Stimulated activated CD4-positive, alpha-beta T cell treated with anti-CD3 and anti-CD28 coated beads, Interleukin-4, amount 100 ng/mL, for 24 hours (primary cell): ENCODE results near the gene SEC14L1.

Experiments
- DNase-seq: peaks from one replicate; pipeline ENCODE4 v3.0.0-alpha.2; 2020

The SEC14L1 gene

DNA sequence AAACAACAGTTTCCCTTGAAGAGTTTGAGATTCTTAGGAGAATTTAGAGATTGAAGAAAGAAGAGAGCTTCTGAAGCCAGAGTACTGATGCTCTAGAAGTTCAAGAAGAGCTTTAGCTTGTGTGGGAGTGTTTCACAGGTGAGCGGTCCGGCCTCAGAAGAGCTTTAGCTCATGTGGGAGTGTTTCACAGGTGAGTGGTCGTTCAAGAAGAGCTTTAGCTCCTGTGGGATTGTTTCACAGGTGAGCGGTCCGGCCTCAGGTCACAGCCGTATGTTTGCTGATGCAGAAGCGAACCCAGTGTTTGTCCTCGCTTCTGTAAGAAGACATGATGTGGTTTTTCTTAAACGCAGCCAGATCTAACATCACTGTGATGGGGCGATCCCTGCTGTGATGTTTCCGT, 76.4 kb downstream of the SEC14L1 start:
- no peak for DNase-seq

- DNase-seq, result no peak
Measured at GRCh38 chr17:77217566-77217965, 76.8 kb downstream of the SEC14L1 start.

GRCh38 chr17:77218902-77219301, 78.1 kb downstream of the SEC14L1 start:
- DNase-seq, result no peak

DNA sequence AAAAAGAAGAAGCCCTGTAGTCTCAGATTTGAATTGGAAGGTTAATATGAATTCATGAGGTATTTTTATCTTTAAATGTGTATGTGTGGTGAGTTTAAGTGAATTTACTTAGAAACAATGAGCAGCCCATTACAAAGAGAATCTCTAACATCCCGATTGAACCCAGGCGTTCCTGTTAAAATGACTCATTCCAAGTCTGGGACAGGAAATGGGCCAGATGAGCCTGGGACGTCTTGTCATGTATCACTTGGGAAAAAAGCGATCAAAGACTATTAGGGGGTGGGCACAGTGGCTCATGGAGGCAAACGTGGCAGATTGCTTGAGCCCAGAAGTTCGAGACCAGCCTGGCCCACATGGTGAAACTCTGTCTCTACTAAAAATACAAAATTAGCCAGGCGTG, 81.6 kb downstream of the SEC14L1 start:
- no peak for DNase-seq

DNA sequence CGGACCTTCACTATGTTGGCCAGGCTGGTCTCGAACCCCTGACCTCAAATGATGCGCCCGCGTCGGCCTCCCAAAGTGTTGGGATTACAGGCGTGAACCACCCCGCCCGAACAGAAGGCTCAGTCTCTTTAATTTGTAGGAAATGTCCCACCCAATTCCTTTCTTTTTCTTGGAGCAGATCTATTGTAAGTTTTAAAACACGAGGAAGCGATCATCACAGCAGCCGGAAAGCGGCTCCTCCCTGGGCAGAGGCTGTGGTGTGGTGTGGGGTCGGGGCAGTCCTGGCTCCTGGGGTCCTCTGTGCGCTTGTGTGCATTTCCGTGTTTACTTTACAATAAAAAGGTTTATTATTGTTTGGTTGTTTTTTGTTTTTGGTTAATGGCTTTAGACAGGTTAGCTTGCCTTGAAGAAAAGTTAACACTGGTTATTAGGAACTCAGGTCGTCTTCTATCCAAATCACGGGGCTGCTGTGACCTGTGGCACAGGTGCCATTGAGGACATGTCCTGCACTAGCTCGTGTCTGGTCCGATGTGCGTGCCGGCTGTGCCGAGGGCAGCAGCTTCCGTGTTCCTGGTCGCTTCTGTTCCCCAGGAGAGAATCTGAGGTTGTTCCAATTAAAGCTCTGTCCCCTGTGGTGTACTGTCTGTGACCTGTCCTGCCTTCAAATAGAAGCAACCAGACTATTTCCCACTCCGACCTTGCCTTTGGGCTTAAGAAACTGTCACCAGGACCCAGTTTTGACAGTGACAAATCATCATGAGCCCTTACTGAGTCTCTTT, 83.1 kb downstream of the SEC14L1 start:
- DNase-seq, result no peak

DNA sequence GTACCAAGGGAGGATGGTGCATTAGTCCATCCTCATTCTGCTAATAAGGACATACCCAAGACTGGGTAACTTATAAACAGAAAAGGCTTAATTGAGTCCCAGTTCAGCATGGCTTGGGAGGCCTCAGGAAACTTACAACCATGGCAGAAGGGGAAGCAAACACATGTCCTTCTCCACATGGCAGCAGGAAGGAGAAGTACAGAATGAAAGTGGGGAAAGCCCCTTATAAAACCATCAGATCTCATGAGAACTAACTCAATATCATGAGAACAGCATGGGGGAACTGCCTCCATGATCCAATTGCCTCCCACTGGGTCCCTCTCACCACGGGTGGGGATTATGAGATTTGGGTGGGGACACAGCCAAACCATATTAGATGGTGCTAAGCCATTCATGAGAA, 84.5 kb downstream of the SEC14L1 start:
- no peak for DNase-seq

- DNase-seq, result no peak
Measured at GRCh38 chr17:77227461-77228240, 86.9 kb downstream of the SEC14L1 start.

DNA sequence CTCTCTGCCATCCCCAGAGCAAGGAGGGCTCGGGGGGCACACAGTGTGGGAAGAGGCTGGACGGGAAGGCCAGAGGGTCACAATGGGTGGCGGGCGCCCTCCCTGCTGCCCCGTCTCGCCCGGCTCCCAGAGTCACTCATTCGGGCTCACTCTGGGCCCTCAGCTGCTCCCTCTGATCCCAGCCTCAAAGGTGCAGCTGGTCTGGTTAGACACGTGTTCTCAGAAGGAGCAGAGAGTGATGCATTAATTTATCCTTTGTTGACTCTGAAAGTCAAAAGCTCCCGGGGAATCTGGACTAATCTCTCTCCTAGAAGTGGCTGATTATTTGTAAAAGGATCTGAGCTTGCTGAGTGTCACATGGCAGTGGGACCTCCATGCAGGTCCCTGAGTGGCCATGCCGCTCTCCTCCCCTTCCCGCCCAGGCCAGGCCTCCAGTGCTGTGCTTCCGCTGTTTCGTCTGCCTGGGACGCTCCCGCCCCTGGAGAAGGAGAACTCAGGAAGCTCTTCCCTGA, 87.5 kb downstream of the SEC14L1 start:
- DNase-seq, result no peak

DNA sequence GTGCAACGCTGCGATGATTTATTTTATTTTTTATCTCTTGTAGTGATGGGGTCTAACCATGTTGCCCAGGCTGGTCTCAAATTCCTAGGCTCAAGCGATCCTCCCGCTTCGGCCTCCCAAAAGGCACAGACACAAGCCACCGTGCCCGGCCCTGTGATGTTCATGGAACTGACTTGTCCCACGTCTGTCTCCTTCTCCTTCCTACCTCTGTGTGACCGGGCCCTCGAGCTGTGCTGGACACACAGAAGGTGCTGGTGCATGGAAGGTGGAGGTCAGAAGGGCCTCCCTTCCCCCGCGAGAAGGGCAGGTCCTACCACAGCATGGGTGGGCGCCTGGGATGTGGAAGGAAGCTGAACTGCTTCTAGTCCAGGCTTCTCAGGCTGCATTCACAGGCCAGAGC, 88.0 kb downstream of the SEC14L1 start:
- DNase-seq, result no peak

- no peak for DNase-seq
Measured at GRCh38 chr17:77229786-77230435, 89.1 kb downstream of the SEC14L1 start.

- DNase-seq, result no peak
Measured at GRCh38 chr17:77230436-77230830, 89.7 kb downstream of the SEC14L1 start.

GRCh38 chr17:77231076-77231871, 90.5 kb downstream of the SEC14L1 start:
- DNase-seq, result no peak

GRCh38 chr17:77233127-77233526, 92.4 kb downstream of the SEC14L1 start:
- DNase-seq, result no peak

DNA sequence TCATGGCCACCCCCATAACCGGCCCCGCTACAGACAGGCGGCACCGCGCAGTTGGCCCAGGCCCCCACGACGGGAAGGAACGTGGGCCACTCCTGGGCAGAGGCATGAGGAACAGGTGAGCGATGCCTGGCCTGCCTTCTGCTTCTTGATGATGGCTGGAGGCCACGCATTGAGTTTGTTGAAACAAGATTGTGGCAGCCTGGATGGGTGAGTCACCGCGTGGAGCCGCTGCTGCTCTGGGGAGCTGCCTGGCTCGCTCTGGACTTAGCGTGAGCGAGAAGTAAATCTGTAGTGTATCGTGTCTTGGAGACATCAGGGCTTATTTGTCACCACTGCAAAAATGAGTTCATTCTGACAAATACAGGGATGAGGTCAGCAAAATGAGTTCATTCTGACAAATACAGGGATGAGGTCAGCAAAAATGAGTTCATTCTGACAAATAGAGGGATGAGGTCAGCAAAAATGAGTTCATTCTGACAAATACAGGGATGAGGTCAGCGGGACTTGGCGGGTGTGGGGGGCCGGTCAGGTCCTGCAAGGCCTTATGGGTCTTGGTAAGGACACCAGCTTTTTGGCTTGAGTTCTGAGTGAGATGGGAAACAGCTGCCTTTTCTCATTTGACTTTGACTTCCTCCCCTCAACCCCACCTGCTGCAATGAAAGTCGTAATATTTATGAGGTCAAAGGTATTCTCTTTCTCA, 93.0 kb downstream of the SEC14L1 start:
- DNase-seq, result no peak

DNA sequence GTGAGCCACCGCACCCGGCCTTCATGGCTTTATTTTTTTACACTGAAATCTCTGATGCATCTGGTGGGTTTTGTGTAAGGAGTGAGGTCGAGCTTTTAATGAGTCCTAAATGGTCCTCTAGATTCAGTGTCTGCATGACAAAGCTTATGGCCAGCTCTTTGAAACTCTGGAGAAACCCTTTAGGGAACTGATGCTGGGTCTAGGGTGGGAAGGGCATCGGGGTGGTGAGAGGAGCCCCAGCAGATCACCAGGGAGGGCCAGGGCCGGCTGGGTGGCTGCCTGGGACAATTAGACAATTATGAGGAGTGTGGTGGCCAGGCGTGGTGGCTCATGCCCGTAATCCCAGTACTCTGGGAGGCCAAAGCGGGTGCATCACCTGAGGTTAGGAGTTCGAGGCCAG, 93.9 kb downstream of the SEC14L1 start:
- DNase-seq, result no peak

- DNase-seq, result peak; percentile 26
Measured at GRCh38 chr17:77235370-77235941, 94.7 kb downstream of the SEC14L1 start.

DNA sequence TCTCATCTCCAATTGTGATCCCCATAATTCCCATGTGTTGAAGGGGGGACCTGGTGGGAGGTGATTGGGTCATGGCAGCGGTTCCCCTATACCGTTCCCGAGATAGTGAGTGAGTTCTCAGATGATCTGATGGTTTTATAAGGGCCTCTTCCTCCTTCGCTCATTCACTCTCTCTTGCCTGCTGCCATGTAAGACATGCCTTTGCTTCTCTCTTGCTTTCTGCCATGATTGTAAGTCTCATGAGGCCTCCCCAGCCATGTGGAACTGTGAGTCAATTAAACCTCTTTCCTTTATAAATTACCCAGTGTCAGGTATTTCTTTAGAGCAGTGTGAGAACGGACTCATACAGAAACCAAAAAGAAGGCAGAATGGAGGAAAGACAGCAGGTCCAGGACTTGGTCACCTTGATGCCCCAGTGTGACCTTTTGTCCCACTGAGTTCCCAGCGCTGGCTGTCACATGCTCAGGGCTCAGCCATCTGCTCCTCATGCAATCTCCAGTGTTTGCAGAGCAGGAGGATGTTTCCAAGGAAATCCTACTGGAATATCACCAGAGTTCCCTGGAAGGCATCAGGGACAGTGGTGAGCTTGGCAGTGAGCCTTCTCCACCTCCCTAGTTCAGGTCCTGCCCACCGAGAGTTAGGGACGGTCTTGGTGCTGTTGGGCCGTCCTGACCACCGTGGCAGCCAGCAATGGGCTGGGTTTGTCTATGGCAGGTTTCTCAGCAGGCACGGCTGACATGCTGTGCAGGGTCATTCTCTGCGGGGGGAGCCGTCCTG, 96.7 kb downstream of the SEC14L1 start:
- no peak for DNase-seq

- DNase-seq, result no peak
Measured at GRCh38 chr17:77240976-77241375, 100.2 kb downstream of the SEC14L1 start.

GRCh38 chr17:77242118-77242851, 101.5 kb downstream of the SEC14L1 start:
- DNase-seq, result no peak
